Activated T-cell treated with anti-CD3 and anti-CD28 coated beads for 4 hours (primary cell): Measurements from ENCODE around the gene MTCH1.
A peak's percentile ranks its signal among the peaks of the same experiment; 100 is the strongest.

Experiments
- DNase-seq: peaks from one replicate; pipeline ENCODE4 v3.0.0-alpha.2; 2020

MTCH1 gene

GRCh38 chr6:36989264-36989663, 3.3 kb upstream of the MTCH1 start:
- DNase-seq, result no peak

DNA sequence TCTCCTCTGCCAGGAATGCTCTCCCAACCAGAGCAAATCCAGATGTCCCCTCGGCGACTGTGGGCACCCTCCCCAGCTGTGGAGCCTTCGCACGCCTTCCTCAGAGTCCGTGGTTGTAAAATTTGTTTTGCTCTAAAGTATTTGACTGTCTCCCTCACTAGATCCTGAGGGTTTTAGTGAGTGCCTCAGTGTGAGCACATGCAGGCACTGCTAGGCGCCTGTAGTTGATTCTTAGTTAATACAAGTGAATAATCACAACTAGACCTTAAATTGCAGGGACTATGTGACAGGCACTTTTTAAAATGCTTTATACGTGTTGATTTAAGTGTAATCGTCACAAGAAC, 680 bp upstream of the MTCH1 start:
- no peak for DNase-seq

GRCh38 chr6:36985417-36985807, 584 bp downstream of the MTCH1 start:
- DNase-seq, result no peak

GRCh38 chr6:36984581-36985416, 1.2 kb downstream of the MTCH1 start:
- peak; percentile 34 for DNase-seq

GRCh38 chr6:36983538-36983937, 2.5 kb downstream of the MTCH1 start:
- no peak for DNase-seq

DNA sequence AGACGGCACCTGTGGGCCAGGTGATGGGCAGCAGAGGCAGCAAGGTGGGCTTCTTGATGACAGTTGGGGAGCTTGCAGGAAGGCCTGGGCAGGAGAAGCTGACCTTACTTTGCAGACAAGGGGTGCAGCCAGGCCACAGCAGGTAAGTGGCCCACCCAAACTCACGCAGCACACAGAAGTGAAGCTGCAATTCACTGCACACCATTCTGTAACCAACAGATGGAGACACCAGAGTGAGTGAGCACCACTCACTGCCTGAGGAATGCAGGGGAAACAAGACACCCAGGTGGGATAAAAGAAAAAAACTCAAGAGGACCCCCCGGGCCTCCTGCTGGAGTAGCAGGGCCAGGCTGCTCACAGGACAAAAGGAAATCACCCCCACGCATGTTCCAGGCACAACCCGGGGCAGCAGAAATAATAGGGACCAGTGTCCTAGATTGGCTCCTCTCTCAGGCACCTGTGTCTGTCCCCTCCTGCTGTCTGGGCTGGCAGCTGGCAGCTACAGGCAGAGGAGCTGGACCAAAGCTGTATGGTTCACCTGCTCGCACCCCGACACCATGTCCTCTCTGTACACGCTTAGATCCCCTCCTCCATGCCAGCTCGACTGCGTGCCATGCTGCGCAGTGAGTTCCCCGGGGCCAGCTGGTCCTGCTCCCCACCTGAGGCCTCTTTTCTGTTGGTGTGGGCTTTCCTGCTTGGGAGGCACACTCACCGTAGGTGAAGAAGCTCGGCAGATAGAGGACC, 4.9 kb downstream of the MTCH1 start:
- no peak for DNase-seq

DNA sequence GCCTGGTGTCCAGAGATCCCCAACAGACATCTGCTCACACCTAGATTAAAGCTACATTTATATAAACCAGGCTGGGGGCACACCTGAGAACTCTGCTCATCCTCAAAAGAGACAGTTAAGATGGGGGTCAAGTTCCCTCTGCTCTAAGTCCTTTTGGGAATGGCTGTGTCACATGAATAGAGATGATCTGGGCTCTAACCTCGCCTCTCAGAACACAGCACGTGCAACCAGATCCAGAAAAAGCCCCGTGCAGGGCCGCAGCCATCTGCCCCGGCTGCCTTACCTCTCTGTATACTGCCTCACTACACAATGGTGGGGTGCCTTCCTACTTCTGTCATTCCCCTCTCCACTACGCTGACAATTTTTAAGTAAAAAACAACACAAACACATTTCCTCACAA, 5.9 kb downstream of the MTCH1 start:
- DNase-seq, result no peak

DNA sequence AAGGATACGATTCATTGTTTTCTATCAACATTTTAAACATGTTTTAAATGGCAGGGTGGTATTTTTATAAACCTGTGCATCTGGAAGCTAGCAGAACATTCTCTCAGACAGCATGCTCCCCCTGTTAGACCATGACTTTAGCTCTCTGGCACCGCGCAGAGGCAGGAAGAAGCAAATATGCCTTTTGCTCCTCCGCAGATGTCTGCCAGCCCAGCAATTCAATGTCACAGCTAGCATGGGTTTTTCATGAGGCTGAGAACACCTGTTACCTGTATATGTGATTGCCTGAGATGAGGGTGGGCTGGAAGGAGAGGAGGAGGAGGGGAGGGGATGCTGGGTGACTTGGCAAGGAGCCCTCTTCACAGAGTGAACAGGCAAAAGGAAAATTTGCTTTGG, 6.7 kb downstream of the MTCH1 start:
- DNase-seq, result no peak

- DNase-seq, result no peak
Observed at GRCh38 chr6:36978421-36979346, 7.3 kb downstream of the MTCH1 start.

- DNase-seq, result no peak
Observed at GRCh38 chr6:36977470-36977941, 8.5 kb downstream of the MTCH1 start.

- DNase-seq, result no peak
Observed at GRCh38 chr6:36976931-36977330, 9.1 kb downstream of the MTCH1 start.

GRCh38 chr6:36976509-36976908, 9.5 kb downstream of the MTCH1 start:
- no peak for DNase-seq

GRCh38 chr6:36976007-36976264, 10.1 kb downstream of the MTCH1 start:
- DNase-seq, result no peak

GRCh38 chr6:36975231-36976006, 10.6 kb downstream of the MTCH1 start:
- no peak for DNase-seq

DNA sequence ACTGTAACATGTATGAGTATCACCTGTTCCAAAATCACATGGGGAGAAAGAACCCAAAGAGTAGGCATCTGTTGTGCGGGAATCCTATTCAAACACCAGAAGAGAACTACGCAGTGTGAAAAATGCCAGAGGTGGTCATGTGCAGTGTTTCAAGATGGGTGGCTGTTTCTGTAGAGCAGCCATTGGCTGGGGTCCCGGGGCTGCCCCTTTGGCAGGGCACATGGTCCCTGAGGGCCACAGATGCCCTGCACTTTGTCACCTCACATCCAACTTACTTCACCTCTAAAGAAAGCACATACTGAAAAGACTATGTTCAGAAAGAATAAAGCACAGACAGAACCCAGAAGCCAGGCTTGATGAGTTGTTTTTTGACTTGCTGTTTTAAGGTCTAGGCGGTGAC, 12.3 kb downstream of the MTCH1 start:
- no peak for DNase-seq

DNA sequence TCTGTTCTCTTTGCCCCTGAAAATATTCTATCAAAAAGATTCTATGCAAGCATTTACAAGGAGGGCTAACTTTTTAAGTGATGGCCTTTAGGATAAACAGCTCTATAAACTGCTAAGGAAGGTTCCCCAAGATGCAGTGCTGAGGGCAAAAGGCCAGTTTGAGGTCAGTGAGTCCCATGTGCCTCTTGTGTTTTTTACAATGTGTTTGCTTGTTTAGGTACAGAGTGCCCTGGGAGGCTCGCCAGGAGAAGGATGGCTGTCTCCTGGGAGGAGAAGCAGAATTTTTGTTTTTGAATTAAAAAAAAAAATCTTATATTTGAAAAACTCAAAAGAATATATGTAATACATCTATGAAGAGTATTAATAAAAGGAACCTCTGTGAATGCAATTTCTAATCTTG, 12.8 kb downstream of the MTCH1 start:
- DNase-seq, result no peak

DNA sequence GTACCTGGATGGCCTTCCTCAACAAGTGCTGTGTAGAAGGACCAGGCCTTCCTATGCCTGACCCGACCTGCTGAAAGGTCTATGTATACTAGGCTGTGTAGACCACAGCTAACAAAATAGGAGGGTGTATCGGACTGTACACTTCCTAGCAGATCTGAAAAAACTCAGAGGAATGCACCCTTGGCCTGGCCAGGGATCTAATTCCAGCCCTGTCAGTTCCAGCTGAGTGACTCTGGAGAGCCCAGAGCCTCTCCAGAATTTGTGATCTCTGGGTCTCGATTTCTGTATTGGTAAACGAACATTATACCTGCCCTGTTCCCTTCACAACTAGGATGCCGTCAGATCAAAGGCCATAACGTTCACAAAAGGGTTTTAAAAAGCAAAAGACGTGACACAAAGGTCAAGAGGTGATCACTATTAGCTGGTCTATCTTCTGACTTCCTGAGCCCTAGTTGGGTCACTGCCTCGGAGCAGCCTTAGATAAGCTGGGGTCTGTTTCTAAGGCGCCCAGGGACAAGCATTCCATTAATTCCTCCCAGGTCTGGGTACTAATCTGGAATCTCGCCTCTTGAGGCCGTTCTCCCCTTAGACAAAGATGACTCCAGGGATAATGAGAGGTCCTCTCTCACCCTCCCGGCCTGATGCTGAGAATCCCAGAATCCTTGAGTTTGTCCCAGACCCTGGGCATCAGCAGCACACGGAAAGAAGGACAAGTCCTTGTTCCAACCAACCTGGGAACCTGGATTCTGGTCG, 13.9 kb downstream of the MTCH1 start:
- DNase-seq, result no peak

GRCh38 chr6:36970892-36971842, 14.8 kb downstream of the MTCH1 start:
- no peak for DNase-seq

- no peak for DNase-seq
Observed at GRCh38 chr6:36969988-36970891, 15.8 kb downstream of the MTCH1 start.

GRCh38 chr6:36969240-36969691, 16.7 kb downstream of the MTCH1 start:
- DNase-seq, result no peak
